ENCODE results near the gene C6orf89. TPM values are rescaled to one million over a fixed set of nuclear protein-coding genes. Genes with fewer than 3 reads are reported as not detected.
"Not testable (repeated sequence)": the region's sequence is repeated elsewhere in the genome, so short reads cannot be mapped to it uniquely, and the experiment has no call there.

Gene C6orf89
- total RNA-seq, 1 donor from 2014 or later, result 36.8 TPM

DNA sequence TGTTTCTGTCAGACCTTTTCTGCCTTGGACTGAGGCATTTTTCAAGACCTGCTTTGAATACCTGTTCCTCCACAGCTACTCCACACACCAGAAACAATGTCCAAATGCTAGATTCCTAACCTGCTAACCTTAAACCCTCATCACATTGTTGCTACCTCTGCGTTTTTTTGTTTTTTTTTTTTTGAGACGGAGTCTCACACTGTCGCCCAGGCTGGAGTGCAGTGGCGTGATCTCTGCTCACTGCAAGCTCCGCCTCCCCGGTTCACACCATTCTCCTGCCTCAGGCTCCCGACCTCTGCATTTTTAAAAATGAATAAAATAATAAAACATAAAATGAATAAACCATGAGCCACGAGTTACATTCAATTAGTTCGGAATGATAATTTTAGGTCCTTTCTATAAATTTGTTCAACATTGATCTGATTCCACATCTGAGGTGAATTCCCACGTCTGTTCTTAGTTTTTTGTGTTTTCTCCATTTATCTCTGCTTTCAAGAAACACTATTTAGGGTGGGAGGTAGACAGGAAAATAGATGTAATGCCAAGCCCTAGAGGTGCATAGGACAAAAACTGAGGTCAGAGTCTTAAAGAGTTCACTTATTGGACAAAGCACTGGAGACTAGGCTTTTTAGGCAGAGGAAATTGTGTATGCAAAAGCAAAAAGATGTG is 1.3 kb downstream of the C6orf89 start:
- DNase-seq (ENCODE audit: extremely low read depth, low read depth, low spot score), result no peak

- no peak for DNase-seq (ENCODE audit: extremely low read depth, low read depth, low spot score)
These were observed 2.4 kb downstream of the C6orf89 start for GRCh38 chr6:36888115-36888643.

DNA sequence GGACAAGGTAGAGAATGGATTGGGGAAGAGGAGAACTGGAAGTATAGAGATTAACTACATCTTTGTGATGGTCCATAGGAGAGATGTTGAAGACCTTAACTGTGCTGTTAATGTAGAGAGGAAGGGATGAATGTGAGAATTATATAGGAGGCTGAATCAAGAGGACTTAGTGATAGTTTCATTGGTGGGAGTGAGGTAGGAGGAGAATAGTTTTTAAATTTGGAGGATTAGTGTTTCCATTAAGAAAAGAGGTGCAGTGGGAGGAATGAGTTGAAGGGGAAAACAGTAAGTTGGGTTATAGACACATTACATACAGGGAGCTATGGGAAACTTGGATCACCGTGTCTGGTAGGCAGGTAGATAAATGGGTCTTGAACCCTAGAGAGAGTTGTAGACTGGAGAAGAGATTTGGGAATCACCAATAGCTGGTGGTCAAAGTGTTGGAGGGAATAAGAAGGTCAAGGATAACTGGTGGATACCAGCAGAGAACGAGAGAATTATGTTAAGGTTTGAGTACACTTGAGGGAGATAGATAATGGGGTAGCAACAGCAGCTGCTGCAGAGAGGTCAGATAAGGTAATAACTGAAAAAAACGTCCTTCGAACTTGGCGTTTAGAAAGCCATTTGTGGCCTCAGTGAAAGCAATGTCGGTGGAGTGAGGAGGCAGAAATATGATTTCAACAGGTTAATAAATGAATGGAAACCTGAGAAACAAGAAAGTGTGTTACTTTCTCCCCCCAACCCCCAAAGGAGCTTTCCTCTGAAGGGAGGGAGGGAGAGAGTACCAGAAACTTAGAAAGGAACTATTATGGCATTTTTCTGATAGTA is 3.1 kb downstream of the C6orf89 start:
- DNase-seq (ENCODE audit: extremely low read depth, low read depth, low spot score), result no peak

- DNase-seq (ENCODE audit: extremely low read depth, low read depth, low spot score), result no peak
These were observed 4.4 kb downstream of the C6orf89 start for GRCh38 chr6:36890112-36890663.

DNA sequence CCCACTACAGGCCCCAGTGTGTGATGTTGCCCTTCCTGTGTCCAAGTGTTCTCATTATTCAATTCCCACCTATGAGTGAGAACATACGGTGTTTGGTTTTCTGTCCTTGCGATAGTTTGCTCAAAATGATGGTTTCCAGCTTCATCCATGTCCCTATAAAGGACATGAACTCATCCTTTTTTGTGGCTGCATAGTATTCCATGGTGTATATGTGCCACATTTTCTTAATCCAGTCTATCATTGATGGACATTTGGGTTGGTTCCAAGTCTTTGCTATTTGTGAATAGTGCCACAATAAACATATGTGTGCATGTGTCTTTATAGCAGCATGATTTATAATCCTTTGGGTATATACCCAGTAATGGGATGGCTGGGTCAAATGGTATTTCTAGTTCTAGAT is 5.4 kb downstream of the C6orf89 start:
- not testable (repeated sequence) for DNase-seq (ENCODE audit: extremely low read depth, low read depth, low spot score)

DNA sequence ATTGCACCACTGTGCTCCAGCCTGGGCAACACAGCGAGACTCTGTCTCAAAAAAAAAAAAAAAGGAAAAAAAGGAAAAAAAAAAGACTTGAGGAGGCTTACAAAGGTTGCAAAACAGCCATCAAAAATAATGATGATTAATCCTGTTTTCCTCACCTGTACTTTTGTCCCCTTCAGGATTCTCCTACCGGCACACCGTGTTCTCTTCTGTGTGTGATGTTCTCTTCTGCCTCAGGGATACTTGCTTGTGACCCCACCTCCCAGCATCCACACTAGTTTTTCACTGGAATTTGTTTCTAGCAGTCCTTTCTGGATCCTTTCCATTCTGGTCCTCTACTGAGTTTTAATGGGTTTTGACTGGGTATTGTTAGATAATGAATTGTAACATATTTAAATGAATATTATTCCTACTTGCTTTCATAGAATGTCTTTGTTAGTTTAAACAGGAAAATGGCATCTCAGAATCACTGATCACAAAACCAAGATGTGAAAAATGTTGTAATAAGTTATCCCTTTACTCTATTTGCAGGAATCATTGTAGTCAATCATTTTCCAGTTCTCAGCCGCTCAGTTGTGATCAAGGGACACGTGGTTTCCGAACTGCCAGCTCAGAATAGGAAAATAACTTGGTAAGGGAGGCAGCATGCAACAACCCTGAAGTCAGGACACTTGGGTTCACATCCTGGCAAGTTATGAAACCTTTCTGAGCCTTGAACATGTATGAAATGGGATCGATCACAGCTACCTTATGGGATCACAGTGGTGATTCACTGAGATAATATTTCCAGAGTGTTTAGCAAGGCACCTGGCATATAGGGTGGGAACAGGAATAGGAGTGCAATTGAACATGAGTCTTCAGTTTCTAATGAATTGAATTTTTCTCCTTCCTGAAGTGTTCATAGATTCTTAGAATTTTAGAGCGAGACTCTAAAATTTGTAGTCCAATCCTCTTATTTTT is 8.5 kb downstream of the C6orf89 start:
- no peak for DNase-seq (ENCODE audit: extremely low read depth, low read depth, low spot score)

- no peak for DNase-seq (ENCODE audit: extremely low read depth, low read depth, low spot score)
These were observed 11.9 kb downstream of the C6orf89 start for GRCh38 chr6:36897609-36898008.

DNA sequence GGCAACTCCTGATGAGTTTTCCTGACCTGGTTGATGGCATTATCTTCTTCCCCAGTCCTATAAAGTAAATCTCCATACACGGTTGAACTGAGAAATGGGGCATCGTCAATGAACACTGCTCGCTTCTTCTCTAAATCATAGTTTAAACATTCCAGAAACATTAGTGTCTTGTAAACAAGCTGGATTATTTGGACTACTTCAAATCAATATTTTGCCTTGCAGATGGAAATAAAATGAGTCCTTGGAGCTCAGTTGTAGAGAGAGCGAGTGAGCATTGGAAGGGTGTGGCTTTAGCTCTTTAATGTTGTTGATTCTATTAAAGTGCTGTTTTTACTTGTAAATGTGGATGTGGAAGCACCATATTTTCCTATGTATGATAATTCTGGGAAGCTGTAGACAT is 18.4 kb downstream of the C6orf89 start:
- no peak for DNase-seq (ENCODE audit: extremely low read depth, low read depth, low spot score)

GRCh38 chr6:36904851-36905393 is 19.2 kb downstream of the C6orf89 start:
- DNase-seq (ENCODE audit: extremely low read depth, low read depth, low spot score), result no peak

DNA sequence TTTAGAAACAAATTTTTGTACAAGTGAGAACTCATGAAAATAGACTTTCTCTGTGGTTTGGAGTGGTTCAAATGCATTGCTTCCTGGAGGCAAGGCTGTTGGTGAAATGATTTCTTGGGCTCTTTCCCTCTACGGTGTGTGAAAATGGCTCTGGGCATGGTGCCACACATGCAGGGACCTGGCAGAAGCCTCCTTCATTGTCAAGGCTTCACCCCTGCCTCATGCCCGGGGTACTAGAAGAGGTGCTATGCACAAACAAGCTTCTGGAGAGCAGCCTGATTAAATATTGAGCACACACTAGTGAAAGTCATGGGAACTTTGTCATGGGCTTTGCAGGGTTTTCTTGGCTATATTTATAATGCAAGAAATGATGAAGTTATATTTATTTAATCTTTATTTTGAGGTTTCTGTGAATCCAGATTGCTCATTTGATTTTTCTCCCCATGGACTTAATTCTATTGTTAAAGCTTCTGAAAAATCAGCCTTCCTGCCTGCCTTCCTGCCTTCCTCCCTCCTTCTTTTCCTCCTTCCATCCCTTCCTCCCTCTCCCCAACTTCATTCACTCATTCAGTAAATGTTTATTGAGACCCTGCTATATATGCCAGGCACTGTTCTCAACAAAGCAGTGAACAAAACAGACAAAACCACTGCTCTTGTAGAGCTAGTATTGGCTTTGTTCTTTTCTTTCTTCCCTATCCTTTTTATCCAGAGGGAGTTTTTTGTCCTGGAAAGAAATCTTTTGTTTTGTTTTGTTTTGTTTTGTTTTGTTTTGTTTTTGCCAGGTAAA is 21.0 kb downstream of the C6orf89 start:
- no peak for DNase-seq (ENCODE audit: extremely low read depth, low read depth, low spot score)

GRCh38 chr6:36907781-36908180 is 22.0 kb downstream of the C6orf89 start:
- DNase-seq (ENCODE audit: extremely low read depth, low read depth, low spot score), result no peak

GRCh38 chr6:36908747-36909146 is 23.0 kb downstream of the C6orf89 start:
- DNase-seq (ENCODE audit: extremely low read depth, low read depth, low spot score), result no peak

DNA sequence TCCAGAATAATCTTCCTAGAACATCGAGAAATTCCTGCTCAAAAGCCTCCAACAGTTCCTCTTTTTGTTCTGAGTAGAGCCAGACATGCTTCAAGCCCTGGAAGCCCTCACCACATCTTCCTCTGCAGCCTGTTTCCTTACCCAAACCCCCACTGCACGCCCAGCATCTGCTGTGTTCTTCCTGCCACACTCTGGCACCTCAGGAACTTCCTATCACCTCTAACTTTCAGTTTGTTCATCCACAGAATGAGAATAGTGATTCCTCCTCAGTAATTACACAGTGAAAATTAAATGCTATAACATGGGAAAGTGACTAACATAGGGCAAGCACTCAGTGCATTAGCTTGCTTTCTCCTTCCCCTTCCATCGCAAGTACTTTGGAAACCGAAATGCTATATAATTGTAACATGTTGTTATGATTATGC is 26.3 kb downstream of the C6orf89 start:
- no peak for DNase-seq (ENCODE audit: extremely low read depth, low read depth, low spot score)

GRCh38 chr6:36912586-36912985 is 26.8 kb downstream of the C6orf89 start:
- no peak for DNase-seq (ENCODE audit: extremely low read depth, low read depth, low spot score)

- DNase-seq (ENCODE audit: extremely low read depth, low read depth, low spot score), result no peak
These were observed 27.3 kb downstream of the C6orf89 start for GRCh38 chr6:36913082-36913481.

GRCh38 chr6:36914227-36914794 is 28.6 kb downstream of the C6orf89 start:
- no peak for DNase-seq (ENCODE audit: extremely low read depth, low read depth, low spot score)

DNA sequence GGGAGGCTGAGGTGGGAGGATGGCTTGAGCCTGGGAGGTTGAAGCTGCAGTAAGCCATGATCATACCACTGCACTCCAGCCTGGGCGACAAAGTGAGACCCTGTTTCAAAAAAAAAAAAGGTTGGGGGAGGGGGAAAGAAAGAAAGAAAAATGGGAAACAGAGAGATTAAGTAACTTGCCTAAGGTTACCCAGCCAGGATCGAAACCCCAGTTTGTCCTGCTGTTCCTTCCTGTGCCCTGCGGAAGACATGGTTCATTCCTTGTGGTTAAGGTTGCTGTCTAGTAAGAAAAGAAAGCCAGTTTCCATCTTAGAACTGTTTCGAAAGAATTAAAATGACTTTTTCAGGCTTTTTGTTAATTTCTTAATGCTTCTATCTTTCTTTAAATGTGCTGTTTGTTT is 29.8 kb downstream of the C6orf89 start:
- DNase-seq (ENCODE audit: extremely low read depth, low read depth, low spot score), result no peak

DNA sequence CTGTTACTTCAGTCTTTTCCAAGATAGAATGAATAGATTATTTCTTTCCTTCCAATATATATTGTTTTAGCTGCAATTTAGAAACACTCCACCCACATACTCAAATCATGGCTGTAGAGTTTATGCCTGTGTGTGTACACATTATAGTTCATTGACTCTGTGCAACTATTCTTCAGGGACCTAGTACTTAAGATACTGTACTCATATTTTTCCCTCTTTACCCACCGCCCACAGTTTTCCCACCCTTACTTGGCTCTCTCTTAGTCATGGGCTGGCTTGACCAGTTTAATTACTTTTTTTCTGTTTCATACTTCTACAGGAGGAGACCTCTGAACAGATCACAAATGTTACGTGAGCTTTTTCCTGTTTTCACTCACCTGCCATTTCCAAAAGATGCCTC is 30.4 kb downstream of the C6orf89 start:
- no peak for DNase-seq (ENCODE audit: extremely low read depth, low read depth, low spot score)

DNA sequence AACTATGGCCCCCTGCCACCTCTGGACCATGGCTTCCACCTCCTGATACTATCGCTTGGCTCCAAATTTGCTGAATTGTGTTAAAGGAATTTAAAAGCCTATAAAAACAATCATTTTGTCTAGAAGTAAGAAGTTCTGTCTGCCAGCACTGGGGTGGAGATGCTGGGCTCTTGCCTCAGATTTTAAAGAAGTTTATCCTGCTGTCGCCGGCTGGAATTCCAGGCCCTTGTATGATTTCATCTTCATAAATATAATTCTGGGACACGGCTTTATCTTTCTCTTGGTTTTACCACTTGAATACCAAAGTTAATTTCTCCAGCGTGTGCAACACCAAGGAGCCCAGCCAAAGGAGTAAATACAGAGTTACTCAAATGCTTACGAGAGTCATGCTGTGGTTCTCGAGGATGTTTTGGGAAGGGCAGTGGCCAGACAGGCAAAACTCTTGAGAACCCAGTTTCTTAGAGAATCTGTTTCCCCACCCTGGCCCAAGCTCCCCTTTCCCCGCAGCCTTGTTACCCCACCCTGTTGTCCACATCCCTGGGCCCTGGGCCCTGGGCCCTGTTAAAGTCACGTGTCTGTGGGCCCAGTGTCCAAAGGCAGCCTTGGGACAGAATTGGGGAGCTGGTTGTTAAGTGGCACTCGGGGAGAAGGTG is 31.9 kb downstream of the C6orf89 start:
- DNase-seq (ENCODE audit: extremely low read depth, low read depth, low spot score), result no peak
